ENCODE data around the gene ARHGEF2. TPM values are rescaled to one million over a fixed set of nuclear protein-coding genes. Genes with fewer than 3 reads are reported as not detected.

ARHGEF2 gene
- total and polyA plus RNA-seq, 2 of the 13 experiments (the other 11 are each of a cell fraction or from before 2014, with no cell fraction given), result 16.1 to 32.1 TPM

GRCh38 chr1:155979597-155980343 is 1.4 kb upstream of the ARHGEF2 start (continued):
- no peak for TF ChIP-seq ARID3A (IDR thresholded peaks at IDR 0.05; ENCODE audit: low read depth, low read length)
- TF ChIP-seq ZBTB25 (CRISPR knock-in tag; IDR thresholded peaks at IDR 0.05), result no peak
- no peak for TF ChIP-seq NFIB (CRISPR knock-in tag; IDR thresholded peaks at IDR 0.05; ENCODE audit: borderline replicate concordance)
- no peak for TF ChIP-seq BORCS8-MEF2B (CRISPR knock-in tag; IDR thresholded peaks at IDR 0.05)
- TF ChIP-seq ATM (IDR thresholded peaks at IDR 0.05; ENCODE audit: borderline replicate concordance), result no peak
- no peak for TF ChIP-seq ZNF550 (CRISPR knock-in tag; IDR thresholded peaks at IDR 0.05; ENCODE audit: borderline replicate concordance)
- TF ChIP-seq KLF13 (CRISPR knock-in tag; IDR thresholded peaks at IDR 0.05), result no peak
- TF ChIP-seq LCORL (IDR thresholded peaks at IDR 0.05), result no peak
- TF ChIP-seq LCORL (CRISPR knock-in tag; IDR thresholded peaks at IDR 0.05), result no peak
- TF ChIP-seq U2AF1 (optimal IDR thresholded peaks at IDR 0.05; ENCODE audit: low read depth, low read length), result no peak

Measured in HepG2 (cell line).